HUDEP-2 (cell line): Measurements from ENCODE around the gene SMYD3.
A peak's percentile ranks its signal among the peaks of the same experiment; 100 is the strongest.
"Not testable (repeated sequence)": the region's sequence is repeated elsewhere in the genome, so short reads cannot be mapped to it uniquely, and the experiment has no call there.

ENCODE experiments used
- DNase-seq, 76 experiments: peaks; one replicate each; lab custom pipeline; 2025; ENCODE audit not compliant: unreplicated experiment in 76 of 76; lab: John Stamatoyannopoulos, UW

Gene SMYD3

DNA sequence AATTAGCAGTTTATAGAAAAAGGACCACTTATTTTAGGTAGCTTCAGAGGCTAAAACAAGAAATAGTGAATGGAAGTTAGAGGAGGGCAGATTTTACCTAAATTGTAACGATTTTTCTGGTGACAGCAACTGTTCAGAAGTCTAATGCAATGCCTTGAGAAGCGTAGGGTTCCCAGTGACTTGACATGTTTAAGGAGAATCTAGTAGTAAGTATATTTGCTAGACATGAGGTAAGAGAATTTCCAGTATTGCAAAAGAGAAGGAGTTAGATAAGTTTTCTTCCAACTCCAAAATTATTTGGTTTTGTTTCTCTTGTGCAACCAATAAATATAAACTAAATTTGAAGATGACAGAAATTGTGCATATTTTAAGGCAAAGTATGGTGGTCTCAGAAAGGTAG lies 140.0 kb downstream of the SMYD3 start:
- DNase-seq, result no peak

GRCh38 chr1:246365708-246366107 lies 141.4 kb downstream of the SMYD3 start:
- DNase-seq, result no peak

DNA sequence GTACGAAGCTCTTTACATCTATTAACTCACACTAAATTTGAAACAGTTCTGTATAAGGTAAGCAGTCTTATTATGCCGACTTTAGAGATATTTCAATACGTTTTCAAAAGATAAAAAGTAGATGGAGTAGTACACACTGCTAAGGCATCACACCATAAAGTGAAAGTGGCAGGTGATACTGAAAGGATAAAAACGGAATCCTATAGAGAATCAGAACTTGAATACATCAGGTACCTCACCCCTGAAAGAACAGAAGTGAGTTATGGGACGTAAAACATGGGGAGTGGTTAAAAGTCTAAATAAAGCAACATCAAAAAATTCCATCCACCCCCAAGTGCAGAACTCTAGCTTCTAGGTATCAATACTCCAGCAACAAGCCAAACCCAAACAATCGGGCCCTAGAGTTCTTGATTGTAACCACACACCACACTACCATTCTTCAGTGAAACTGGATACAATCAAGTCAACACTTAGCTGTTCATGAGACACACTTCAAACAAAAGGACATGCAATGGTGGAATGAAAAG lies 142.6 kb downstream of the SMYD3 start:
- DNase-seq, result no peak

GRCh38 chr1:246357014-246357598 lies 150.0 kb downstream of the SMYD3 start:
- DNase-seq, result not testable (repeated sequence)

- no peak for DNase-seq
Observed at GRCh38 chr1:246355411-246356230, 151.5 kb downstream of the SMYD3 start.

DNA sequence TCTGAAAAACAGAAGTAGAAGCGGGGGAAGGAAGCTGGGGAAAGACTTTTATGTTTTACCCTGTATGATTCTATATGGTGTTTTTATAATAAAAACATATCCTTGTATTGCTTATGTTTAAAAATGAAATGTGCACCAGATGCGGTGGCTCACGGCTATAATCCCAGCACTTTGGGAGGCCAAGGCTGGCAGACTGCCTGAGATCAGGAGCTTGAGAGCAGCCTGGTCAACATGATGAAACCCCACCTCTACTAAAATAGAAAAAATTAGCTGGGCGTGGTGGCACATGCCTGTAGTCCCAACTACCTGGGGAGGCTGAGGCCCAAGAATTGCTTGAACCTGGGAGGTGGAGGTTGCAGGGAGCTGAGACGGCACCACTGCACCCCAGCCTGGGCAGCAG lies 155.4 kb downstream of the SMYD3 start:
- DNase-seq, result no peak

DNA sequence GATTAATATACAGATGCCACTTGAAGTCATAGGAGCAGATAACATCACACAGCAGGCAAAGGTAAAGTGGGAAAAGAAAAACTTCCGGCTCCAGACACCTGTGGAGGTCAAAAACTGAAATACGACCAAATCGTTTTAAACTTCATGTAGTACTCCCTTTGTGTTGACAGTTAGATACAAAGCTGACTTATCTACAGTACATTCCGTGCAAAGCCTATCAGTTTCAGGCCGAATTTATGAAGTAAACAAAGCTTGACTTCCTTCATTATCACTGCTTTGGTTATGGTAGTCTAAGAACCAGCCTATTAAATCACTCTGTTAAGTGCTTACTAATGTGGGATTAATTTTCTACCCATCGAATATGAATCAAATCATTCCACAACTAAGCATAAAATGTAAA lies 156.3 kb downstream of the SMYD3 start:
- DNase-seq, result no peak

DNA sequence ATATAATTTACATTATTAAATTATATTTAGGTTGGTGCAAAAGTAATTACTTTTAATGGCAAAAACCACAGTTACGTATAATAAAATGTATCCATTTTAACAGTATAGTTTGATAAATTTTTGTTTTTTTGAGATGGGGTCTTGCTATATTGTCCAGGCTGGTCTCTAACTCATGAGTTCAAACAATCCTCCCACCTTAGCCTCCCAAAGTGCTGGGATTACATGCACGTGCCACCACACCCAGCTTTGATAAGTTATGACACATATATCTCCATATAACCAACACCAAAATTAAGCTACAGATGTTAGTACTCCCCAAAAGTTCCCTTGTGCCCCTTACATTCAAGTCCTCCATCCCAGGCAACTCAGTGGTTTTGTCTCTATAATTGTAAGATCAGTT lies 163.1 kb downstream of the SMYD3 start:
- DNase-seq, result no peak

DNA sequence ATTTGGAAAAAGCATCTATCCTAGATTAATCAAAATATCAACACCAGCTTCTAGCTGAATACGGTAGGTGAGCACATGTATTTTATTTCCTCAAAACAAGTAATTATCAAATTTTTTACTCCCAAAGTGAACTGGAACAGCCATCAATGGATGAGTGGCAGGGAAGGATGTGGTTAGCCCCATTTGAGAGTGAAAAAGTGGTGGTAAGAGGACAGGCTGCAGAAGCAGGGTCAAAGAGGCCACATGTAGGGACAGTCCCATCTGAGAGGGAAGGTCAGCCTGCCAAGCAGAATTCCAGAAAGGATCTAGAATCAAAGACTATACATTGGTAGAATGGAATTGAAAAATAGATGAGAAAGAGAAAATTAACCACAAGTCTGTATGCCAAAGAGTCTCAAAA lies 163.8 kb downstream of the SMYD3 start:
- DNase-seq, result no peak

DNA sequence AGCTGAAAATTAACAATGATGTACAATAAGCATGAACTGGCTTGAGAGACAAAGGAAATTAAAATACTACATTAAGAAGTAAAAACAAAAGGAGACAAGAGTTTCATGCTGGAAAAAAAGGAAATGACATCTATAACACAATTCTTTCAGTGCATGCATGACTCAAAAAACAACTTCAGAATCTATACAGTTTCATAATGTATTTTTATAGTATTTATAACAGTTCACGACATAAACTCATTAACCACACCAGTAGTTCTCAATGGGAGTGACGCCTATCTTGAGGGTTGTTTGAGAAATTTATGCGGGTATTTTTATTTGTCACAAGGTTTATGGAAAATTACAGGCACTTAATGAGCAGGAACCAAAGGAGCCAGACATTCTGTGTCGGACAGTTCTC lies 168.5 kb downstream of the SMYD3 start:
- no peak for DNase-seq

DNA sequence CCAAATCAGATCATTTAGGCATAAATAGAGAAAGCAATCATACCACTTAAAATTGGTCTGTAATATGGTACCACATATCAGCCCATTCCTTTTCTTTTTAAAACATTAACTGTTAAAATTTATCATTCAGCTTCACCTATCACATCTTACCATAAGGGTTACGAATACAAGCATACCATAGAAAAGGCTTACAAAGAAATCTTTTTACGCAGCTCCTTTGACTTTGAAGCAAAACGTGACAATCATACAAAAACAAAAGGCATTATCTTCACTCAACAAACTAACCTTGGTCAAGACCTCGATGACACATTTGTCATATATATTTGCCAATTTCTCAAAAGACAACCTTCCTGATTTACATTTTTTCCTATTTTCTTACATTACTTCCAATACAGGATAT lies 169.0 kb downstream of the SMYD3 start:
- peak in 8 of 76 experiments; percentile 8 to 35 (median 24) for DNase-seq

DNA sequence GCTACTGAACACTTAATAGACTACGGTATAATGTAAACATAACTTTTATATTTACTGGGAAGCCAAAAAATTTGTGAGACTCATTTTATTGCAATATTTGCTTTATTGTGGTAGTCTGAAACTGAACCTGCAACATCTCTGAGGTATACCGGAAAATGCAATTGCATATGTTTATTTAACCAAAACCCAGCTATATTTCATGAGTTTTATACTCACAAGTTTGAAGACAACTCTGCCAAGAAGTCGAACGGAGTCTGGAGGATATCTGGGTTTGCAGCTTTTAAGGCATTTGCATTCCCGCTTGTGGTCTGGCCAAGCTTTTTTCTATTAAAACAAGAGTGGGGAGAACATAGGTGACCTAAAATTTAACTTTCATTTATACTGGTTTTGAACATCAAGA lies 171.9 kb downstream of the SMYD3 start:
- DNase-seq, result no peak

GRCh38 chr1:246333855-246334254 lies 173.2 kb downstream of the SMYD3 start:
- no peak for DNase-seq

DNA sequence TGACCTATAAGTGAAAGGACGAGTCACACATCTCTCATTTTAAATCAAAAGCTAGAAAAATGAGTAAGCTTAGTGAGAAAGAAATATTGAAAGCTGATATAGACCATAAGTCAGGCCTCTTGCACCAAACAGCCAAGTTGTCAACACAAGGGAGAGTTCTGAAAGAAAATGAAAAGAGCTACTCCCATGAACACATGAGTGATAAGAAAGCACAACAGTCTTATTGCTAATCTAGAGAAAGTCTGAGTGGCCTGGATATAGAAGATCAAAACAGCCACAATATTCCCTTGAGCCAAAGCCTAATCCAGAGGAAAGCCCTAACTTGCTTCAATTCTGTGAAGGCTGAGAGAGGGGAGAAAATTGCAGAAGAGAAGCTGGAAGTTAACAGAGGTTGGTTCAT lies 175.0 kb downstream of the SMYD3 start:
- DNase-seq, result peak in 18 of 76 experiments; percentile 2 to 65 (median 26)

DNA sequence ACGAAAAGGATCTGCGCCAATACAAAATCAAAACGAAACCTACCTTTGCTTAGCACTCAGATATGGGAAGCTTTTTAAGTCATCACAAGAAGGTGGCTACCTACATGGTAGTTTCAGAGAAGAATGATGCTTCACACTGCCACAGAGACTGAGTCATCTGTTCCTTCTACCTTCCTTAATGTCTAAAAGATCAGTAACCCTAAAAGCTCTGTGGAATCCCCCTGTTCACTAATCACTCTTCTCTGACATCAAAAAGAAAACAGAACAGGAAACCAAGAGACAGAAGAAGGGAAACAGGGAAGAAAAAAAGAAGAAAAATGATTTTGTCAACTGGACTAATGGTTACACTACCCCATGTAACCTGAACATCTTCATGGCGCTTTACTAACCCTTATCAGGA lies 177.2 kb downstream of the SMYD3 start:
- no peak for DNase-seq

DNA sequence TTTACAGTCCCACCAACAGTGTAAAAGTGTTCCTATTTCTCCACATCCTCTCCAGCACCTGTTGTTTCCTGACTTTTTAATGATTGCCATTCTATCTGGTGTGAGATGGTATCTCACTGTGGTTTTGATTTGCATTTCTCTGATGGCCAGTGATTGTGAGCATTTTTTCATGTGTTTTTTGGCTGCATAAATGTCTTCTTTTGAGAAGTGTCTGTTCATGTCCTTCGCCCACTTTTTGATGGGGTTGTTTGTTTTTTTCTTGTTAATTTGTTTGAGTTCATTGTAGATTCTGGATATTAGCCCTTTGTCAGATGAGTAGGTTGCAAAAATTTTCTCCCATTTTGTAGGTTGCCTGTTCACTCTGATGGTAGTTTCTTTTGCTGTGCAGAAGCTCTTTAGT lies 177.8 kb downstream of the SMYD3 start:
- DNase-seq, result not testable (repeated sequence)

DNA sequence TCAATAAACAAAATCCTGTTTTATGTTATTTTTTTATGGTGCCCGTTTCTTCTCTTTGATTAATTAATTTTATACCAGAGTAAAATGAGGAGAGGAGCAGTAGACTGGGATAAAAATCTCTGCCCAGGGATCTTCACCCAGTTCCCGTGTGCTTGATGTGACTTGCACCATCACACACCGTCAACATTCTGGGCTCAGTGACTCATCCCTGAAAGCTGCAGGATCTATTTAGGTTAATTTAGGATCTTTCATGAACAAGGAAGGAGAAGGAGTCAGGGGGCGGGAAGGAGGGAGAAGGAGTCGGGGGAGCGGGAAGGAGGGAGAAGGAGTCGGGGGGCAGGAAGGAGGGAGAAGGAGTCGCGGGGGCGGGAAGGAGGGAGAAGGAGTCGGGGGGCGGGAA lies 182.4 kb downstream of the SMYD3 start:
- no peak for DNase-seq

DNA sequence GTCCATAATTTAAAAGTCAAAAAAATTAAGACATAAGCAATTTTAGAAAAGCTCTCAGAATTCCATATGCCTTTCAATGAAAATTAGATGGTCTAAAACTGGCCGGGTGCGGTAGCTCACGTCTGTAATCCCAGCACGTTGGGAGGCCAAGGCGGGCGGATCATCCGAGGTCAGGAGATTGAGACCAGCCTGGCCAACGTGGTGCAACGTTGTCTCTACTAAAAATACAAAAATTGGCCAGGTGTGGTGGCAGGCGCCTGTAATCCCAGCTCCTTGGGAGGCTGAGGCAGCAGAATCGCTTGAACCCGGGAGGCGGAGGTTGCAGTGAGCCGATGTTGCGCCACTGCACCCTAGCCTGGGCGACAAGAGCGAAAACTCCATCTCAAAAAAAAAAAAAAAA lies 183.0 kb downstream of the SMYD3 start:
- DNase-seq, result not testable (repeated sequence)

DNA sequence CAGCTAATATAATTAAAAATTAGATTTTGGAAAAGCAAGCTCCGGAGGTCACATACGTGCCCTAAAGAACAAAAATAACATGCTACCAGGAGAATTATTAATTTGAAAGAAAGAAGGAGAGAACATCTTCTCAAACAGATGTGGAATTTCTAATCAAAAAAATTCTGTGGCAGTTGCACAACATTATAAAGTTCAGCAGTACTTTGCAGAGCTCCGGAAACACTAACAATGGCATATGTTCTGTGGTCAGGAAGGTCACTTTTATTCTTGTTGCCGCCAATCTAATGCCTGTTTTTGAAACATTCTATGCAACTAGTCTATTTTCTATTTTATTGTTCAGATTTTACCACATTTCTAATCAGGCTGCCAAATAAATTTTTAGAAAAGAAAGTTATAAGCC lies 186.8 kb downstream of the SMYD3 start:
- no peak for DNase-seq

GRCh38 chr1:246319083-246319714 lies 187.9 kb downstream of the SMYD3 start:
- no peak for DNase-seq

GRCh38 chr1:246318622-246319021 lies 188.5 kb downstream of the SMYD3 start:
- DNase-seq, result no peak

DNA sequence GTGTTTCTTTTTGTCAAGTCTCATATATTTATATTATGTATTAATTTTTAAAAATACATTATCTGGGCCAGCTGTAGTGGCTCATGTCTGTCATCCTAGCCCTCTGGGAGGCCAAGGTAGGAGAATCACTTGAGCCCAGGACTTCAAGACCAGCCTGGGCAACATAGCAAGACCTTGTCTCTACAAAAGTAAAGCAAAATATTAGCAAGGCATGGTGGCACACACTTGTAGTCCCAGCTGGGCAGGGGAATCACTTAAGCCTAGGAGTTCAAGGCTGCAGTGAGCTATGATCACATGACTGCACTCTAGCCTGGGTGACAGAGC lies 189.1 kb downstream of the SMYD3 start:
- no peak for DNase-seq
